Activated effector memory CD4-positive, alpha-beta T cell treated with Interleukin-2 at 50 U/mL for 16 hours (primary cell): ENCODE data around the gene CHST12.
"Not testable (repeated sequence)": the region's sequence is repeated elsewhere in the genome, so short reads cannot be mapped to it uniquely, and the experiment has no call there.

Experiments
- DNase-seq: peaks from one replicate; pipeline ENCODE4 v3.0.0-alpha.2; 2020

CHST12 gene

GRCh38 chr7:2466675-2467074 is 63.3 kb downstream of the CHST12 start:
- no peak for DNase-seq

DNA sequence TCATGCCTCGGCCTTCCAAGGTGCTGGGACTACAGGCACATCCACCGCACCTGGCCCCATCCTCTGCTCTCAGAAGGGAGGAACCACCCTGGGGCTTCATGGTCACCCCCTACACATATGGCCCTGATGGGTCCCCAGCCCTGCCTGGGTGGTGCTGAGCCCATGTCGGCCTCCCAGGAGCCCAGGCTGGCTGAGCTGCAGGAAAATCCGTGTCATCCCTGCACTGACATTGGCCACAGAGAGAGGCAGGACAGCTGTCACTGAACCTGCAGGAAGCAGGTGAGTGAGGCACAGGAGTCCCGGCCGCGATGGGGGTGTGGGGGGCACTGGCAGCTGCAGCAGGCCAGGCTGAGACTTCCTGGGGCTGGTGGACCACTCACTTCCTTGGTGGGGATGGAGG is 64.8 kb downstream of the CHST12 start:
- DNase-seq, result no peak

DNA sequence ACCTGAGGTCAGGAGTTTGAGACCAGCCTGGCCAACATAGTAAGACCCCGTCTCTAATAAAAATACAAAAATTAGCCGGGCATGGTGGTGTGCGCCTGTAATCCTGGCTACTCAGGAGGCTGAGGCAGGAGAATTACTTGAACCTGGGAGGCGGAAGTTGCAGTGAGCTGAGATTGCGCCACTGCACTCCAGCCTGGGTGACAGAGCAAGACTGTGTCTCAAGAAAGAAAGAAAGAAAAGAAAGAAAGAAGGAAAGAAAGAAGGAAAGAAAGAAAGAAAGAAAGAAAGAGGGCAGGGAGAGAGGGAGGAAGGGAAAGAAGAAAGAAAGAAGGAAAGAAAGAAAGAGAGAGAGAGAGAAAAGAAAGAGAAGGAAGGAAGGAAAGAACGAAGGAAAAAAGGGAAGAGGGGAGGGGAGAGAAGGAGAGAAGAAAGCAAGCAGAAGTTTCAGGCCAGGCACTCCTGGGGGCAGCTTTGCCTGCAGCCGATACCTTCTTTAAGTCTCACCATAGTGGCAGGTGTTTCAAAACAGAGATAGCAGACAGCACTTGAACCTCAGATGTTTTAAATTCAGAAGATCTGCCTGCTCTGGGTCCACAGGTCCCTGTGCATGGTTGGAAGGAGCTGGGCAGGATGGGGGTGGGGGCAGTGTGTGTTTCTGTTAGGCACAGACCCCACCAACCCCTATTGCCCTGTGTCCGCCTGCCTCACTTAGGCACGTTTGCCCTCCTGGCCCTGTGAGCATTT is 66.2 kb downstream of the CHST12 start:
- DNase-seq, result not testable (repeated sequence)

DNA sequence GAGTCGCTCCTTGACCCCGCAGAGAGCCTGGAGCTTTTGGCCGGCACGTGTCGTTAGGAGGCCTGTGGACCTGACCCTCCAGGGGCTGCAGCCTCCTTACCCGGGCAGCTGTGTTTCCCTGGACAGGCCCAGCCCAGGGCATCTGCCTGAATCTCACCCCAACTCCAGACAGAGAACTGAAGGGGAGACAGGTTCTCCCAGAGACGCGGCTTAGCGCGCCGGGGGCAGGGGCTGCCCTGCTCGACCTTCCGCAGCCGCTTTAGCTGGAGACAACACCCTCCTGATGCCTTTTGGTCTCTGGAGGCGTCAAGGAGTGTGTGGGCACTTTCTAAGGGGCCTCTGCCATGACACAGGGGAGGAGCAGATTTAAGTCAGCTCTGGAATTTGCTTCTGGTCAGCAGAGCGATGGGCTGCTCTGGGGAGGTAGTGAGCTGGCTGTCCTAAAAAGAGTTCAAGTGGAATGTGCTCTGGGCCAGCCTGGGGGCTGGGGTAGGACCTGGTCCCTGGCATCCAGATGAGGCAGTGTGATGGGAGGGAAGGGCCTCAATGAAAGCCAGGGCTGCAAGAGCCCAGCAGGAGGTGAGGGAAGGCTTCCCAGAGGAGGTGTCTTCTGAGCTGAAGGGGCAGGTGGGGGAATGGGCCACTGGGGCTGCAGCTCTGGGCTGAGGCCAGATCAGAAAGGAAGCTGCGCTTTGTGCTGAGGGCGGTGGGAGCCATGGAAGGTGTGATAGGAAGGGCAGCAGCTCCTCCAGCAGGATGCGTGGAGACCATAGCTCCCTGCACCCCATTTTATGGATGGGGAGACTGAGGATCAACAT is 67.0 kb downstream of the CHST12 start:
- DNase-seq, result no peak

DNA sequence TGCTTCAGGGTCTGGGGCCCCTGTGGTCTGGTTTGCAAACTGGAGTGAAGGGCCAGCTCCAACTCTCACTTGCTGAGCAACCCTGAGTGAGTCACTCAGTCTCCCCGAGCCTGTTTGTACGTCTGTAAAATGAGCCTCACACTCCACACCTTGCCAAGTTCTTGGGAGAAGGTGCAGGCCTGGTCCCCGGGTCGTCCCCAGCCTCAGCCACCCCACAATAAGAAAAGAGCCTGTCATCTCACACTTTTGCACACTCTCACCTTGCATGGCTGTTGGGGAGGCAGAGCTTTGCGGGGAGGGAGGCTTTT is 67.6 kb downstream of the CHST12 start:
- no peak for DNase-seq

GRCh38 chr7:2471396-2471795 is 68.0 kb downstream of the CHST12 start:
- DNase-seq, result no peak

GRCh38 chr7:2472739-2473138 is 69.3 kb downstream of the CHST12 start:
- DNase-seq, result no peak

- no peak for DNase-seq
These were observed 70.2 kb downstream of the CHST12 start for GRCh38 chr7:2473496-2474180.

GRCh38 chr7:2474224-2474623 is 70.8 kb downstream of the CHST12 start:
- no peak for DNase-seq

DNA sequence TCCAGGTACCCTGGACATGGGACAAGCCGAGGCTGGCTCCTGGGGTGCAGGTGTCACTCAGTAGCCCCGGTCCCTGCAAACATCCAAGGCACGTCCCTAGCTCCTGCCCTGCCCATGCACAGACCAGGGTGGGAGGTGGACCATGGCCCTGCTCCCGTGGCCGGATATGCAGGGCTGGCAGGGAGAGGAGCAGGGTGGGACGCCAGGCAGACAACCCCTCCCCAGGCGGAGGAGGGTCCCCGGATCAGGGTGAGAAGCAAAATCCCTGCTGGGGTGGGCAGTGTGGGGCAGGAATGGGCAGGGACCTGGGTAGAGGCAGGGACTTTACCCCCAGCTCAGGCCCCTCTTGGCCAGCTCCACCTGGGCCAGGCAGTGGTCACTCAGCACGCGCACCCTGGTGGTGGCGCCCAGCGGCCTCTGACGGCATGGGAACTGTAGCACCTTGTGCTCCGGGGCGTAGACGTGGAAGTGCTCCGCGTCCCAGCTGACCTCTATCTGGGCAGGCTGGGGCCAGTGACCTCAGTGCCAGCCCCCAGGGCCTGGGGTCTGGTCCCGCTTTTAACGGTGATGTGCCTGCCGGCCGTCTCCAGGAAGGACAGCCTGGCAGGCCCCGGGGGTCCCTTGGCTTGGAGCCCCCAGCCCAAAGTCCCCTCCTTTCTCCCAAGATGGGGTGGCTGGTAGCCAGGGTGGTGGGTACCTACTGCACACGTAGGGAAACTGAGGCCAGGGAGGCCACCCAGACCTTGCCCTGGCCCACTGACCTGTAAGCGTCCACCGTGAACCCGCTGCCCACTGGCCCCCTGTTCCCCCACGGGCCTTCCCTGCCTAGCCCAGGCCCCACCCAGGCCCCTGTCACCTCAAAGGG is 71.6 kb downstream of the CHST12 start:
- no peak for DNase-seq

GRCh38 chr7:2475678-2476015 is 72.2 kb downstream of the CHST12 start:
- DNase-seq, result no peak

- DNase-seq, result no peak
These were observed 72.9 kb downstream of the CHST12 start, which contains the start of gene GRIFIN for GRCh38 chr7:2476298-2476697. GRIFIN (minus strand) TSS chr7:2476398; CDS start chr7:2476383, 15 bp downstream.

- DNase-seq, result no peak
These were observed 73.5 kb downstream of the CHST12 start for GRCh38 chr7:2476776-2477446.

GRCh38 chr7:2477447-2478398 is 74.3 kb downstream of the CHST12 start:
- DNase-seq, result peak; percentile 56

GRCh38 chr7:2478399-2478785 is 75.0 kb downstream of the CHST12 start:
- DNase-seq, result no peak

DNA sequence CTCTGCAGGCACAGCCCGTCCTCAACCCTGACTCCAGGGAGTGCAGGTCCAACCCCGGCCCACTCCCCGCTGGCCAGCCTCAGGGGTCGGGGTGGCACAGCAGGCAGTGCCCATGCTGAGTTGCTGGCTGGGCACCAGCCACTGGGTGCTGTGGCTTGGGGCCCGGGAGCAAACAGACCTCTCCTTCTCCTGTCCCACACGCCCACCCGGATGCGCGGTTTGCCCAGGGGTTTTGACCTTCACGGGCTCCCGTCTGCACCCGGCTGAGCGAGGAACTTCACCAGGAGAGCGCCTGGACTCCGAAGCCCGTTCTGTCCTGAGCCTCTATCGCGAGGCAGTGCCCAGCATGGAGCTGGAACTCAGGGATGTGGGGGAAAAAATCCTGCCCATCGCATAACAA is 75.4 kb downstream of the CHST12 start:
- DNase-seq, result no peak

- no peak for DNase-seq
These were observed 76.1 kb downstream of the CHST12 start for GRCh38 chr7:2479276-2480069.

DNA sequence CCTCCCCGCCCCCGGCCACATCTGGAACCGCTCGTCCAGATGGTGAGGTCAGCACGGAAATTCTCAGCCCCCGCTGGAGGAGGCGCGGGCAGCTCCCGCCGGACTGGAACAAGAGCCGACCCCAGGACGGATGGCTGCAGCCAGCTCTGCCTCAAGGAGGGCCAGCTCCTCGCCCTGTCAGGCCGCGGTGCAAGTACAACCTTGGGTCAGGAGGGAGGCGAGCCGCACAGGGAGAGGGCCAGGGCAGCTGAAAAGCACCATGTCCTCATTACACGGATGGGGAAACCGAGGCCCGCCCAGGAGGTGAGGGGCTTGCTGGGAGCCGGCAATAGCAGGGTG is 76.6 kb downstream of the CHST12 start:
- DNase-seq, result no peak

DNA sequence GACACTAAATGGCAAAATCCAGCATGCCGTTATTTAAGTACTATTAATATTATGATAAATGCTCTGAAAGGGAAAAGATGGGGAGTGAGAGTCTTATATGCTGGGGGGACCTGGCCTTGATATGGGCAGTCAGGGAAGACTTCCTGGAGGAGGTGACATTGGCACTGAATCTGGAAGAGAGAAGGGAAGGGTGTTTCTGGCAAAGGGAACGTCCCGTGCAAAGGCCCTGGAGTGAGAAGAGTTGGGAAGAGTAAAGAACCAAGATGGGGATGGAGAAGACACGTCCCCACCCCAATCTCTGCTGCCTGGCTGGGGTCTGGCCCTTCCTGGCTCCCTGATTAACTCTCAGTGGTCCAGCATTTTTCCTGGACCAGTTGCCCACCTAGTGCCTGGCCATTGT is 77.8 kb downstream of the CHST12 start:
- no peak for DNase-seq

DNA sequence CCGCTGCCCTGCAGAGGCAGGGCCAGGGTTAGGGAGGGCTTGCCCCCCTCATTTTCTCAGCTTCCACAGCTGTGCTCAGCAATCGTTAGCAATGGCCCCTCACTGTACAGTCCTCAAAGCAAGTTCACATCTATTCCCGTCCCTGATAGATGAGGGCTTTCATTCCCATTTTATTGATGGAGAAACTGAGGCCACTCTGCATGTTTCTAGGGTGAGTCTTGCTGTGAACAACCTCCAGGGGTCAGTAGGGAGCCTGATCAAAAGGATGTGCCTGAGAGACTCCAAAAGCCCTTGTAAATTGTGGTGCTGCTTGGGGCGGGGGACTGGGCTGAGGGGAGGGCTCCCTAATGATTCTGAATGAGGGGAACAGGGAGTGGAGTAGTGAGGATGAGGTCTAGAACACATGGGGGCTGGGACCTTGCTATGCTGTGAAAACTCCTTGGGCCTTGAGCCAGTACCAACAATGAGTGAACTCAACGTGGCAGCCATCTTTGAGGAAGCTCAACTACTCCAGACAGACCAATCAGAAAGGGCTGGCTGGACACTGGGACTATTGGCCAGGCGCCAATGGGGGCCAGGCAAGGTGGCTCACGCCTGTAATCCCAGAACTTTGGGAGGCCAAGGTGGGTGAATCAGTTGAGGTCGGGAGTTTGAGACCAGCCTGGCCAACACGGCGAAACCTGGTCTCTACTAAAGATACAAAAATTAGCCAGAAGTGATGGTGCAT is 79.5 kb downstream of the CHST12 start:
- DNase-seq, result no peak
